GM19455 (cell line): Measurements from ENCODE around the gene SUGP1.

Source experiments
- ATAC-seq: cut with Tn5 transposase; IDR thresholded peaks from one replicate; pipeline ENCODE4 v1.9.1; 2021; ENCODE audit not compliant: unreplicated experiment

Gene SUGP1

GRCh38 chr19:19304186-19304965 lies 15.9 kb downstream of the SUGP1 start:
- ATAC-seq, result no peak

- no peak for ATAC-seq
These were observed 16.9 kb downstream of the SUGP1 start for GRCh38 chr19:19303411-19303810.

- no peak for ATAC-seq
These were observed 19.7 kb downstream of the SUGP1 start for GRCh38 chr19:19300613-19301012.

- no peak for ATAC-seq
These were observed 22.6 kb downstream of the SUGP1 start for GRCh38 chr19:19297759-19298158.

- no peak for ATAC-seq
These were observed 23.2 kb downstream of the SUGP1 start for GRCh38 chr19:19296953-19297689.

GRCh38 chr19:19294914-19295313 lies 25.4 kb downstream of the SUGP1 start:
- no peak for ATAC-seq

- no peak for ATAC-seq
These were observed 27.7 kb downstream of the SUGP1 start for GRCh38 chr19:19292607-19293006.

- no peak for ATAC-seq
These were observed 34.6 kb downstream of the SUGP1 start for GRCh38 chr19:19285686-19286085.

GRCh38 chr19:19280561-19280960 lies 39.7 kb downstream of the SUGP1 start:
- no peak for ATAC-seq

GRCh38 chr19:19279853-19280252 lies 40.5 kb downstream of the SUGP1 start:
- no peak for ATAC-seq

GRCh38 chr19:19279062-19279612 lies 41.2 kb downstream of the SUGP1 start:
- ATAC-seq, result no peak

GRCh38 chr19:19278315-19278714 lies 42.0 kb downstream of the SUGP1 start:
- ATAC-seq, result no peak

GRCh38 chr19:19276851-19277250 lies 43.5 kb downstream of the SUGP1 start:
- ATAC-seq, result no peak

- ATAC-seq, result no peak
These were observed 43.9 kb downstream of the SUGP1 start for GRCh38 chr19:19276386-19276785.

- no peak for ATAC-seq
These were observed 45.4 kb downstream of the SUGP1 start for GRCh38 chr19:19274716-19275565.

- no peak for ATAC-seq
These were observed 46.2 kb downstream of the SUGP1 start for GRCh38 chr19:19274146-19274545.

GRCh38 chr19:19271828-19272599 lies 48.3 kb downstream of the SUGP1 start:
- no peak for ATAC-seq

GRCh38 chr19:19270749-19271571 lies 49.3 kb downstream of the SUGP1 start:
- ATAC-seq, result no peak

- ATAC-seq, result no peak
These were observed 50.2 kb downstream of the SUGP1 start for GRCh38 chr19:19269952-19270694.
